Suprapubic skin (tissue), 4 donors: Measurements from ENCODE around the gene RHOT2.

Experiments used
- CTCF ChIP-seq, 2 donors: fragments of 200-600 bp in 1 of 2; fragments of 450-650 bp in 1 of 2; sonication (generic) in 1 of 2; IDR thresholded peaks; one replicate each; pipeline ENCODE4 v1.5.1; 2016 to 2019; ENCODE audit warnings: antibody characterized with exemption in 2 of 2, mild to moderate bottlenecking in 1 of 2, moderate library complexity in 1 of 2
- EP300 ChIP-seq: sonication (generic); formaldehyde crosslinking; IDR thresholded peaks from one replicate; pipeline ENCODE4 v1.6.1; 2017; ENCODE audit warnings: antibody characterized with exemption
- POLR2A ChIP-seq, 2 donors: fragments of 450-650 bp; IDR thresholded peaks; one replicate each; pipeline ENCODE4 v1.6.1; 2017; ENCODE audit warnings: antibody characterized with exemption in 2 of 2, mild to moderate bottlenecking in 2 of 2, moderate library complexity in 2 of 2
- POLR2AphosphoS5 ChIP-seq, 3 donors: sonication (generic); formaldehyde crosslinking; IDR thresholded peaks; one replicate each; pipeline ENCODE4 v1.6.1; 2017; ENCODE audit warnings: antibody characterized with exemption in 3 of 3

DNA sequence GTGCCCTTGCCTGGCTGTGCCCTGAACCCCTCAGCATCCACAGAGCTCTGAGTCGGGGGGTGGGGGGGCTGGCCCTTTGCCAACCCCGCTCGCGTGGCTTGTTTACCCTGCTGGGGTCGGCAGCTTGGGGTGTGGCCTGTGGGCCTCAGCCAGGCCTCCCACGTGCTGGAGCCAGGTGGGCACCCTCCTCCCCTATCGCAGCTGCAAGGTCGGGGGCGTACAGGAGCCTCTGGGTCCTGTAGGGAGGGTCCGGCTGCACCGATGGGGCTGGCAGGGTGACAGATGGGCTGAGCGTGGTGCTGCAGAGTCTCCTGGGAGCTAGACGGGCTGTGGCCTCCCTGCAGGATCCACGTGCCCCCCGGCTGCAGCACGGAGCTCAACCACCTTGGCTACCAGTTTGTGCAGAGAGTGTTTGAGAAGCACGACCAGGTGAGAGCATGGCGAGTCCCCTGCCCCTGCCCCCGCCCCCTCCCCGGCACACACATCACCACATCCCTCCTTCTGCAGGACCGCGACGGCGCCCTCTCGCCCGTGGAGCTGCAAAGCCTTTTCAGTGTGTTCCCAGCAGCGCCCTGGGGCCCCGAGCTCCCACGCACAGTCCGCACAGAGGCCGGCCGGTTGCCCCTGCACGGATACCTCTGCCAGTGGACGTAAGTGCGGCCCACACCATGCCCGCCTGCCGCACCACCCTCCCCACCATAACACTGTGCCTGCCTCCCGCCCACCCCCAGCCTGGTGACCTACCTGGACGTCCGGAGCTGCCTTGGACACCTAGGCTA lies 3.6 kb downstream of the RHOT2 start:
- TF ChIP-seq CTCF (IDR thresholded peaks at IDR 0.05) (no peak), POLR2A (IDR thresholded peaks at IDR 0.05) (no peak), EP300 (no peak), POLR2AphosphoS5 (IDR thresholded peaks at IDR 0.05) (no peak)
